WTC11 (cell line): ENCODE data around the gene PYGB.

Source experiments
- ETV6 ChIP-seq: sonication (generic); formaldehyde crosslinking; IDR thresholded peaks from 2 replicates; pipeline ENCODE4 v1.8.1; 2022; ENCODE audit warnings: mild to moderate bottlenecking, missing genetic modification reagents
- JAZF1 ChIP-seq: fragments of 250-450 bp; sonication (Bioruptor Pico); IDR thresholded peaks from 2 replicates; pipeline ENCODE4 v1.9.0; 2021; ENCODE audit warnings: moderate library complexity, mild to moderate bottlenecking, inconsistent platforms
- NR3C1 ChIP-seq: sonication (generic); formaldehyde crosslinking; conservative IDR thresholded peaks from 2 replicates; pipeline ENCODE4 v1.8.1; 2023; ENCODE audit warnings: low read depth, mild to moderate bottlenecking, missing genetic modification reagents
- TF ChIP-seq, protein P1 (sequence below): fragments of 200-600 bp; IDR thresholded peaks from 2 replicates; pipeline ENCODE4 v1.8.0; 2022; ENCODE audit warnings: antibody characterized with exemption
- TF ChIP-seq, protein P2 (sequence below): sonication (generic); formaldehyde crosslinking; IDR thresholded peaks from 2 replicates; pipeline ENCODE4 v1.8.0; 2023; ENCODE audit warnings: missing genetic modification reagents
- TF ChIP-seq, protein P3 (sequence below): fragments of 250-450 bp; sonication (Bioruptor Pico); IDR thresholded peaks from 2 replicates; pipeline ENCODE4 v1.9.0; 2021; ENCODE audit warnings: moderate library complexity, mild to moderate bottlenecking, inconsistent platforms, borderline replicate concordance
- TF ChIP-seq, protein P4 (sequence below): sonication (generic); formaldehyde crosslinking; conservative IDR thresholded peaks from 2 replicates; pipeline ENCODE4 v1.8.1; 2022; ENCODE audit warnings: mild to moderate bottlenecking, missing genetic modification reagents
- TF ChIP-seq, protein P5 (sequence below): sonication (generic); formaldehyde crosslinking; IDR thresholded peaks from 2 replicates; pipeline ENCODE4 v1.8.0; 2022; ENCODE audit warnings: mild to moderate bottlenecking, missing genetic modification reagents

DNA sequence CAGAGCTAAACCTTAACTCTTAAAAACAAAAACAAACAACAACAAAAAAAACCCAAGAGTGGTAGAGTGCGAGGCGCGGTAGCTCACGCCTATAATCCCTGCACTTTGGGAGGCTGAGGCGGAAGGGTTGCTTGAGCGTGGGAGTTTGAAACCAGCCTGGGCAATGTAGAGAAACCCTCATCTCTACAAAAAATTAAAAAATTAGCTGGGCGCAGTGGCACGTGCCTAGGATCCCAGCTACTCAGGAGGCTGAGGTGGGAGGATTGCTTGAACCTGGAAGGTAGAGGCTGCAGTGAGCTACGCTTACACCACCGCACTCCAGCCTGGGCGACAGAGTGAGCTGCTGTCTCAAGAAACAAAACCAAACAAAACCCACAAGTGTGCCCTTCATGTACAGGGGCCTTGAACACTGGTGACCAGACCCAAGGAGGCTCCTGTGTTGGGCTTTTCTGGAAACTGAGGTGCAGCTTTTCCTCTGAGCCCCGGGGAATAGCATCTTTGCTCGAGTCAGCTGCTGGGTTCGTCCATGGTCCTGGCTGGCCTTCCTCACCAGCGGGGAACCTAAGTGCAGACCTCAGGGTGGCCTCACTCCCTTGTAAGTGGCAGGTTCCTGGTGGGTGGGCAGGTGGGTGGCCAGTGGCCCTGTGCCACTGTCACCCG is 39.9 kb downstream of the PYGB start:
- TF ChIP-seq ETV6 (CRISPR knock-in tag) (no peak), NR3C1 (CRISPR knock-in tag) (no peak), JAZF1 (CRISPR knock-in tag) (no peak)
- TF ChIP-seq, protein P1, sequence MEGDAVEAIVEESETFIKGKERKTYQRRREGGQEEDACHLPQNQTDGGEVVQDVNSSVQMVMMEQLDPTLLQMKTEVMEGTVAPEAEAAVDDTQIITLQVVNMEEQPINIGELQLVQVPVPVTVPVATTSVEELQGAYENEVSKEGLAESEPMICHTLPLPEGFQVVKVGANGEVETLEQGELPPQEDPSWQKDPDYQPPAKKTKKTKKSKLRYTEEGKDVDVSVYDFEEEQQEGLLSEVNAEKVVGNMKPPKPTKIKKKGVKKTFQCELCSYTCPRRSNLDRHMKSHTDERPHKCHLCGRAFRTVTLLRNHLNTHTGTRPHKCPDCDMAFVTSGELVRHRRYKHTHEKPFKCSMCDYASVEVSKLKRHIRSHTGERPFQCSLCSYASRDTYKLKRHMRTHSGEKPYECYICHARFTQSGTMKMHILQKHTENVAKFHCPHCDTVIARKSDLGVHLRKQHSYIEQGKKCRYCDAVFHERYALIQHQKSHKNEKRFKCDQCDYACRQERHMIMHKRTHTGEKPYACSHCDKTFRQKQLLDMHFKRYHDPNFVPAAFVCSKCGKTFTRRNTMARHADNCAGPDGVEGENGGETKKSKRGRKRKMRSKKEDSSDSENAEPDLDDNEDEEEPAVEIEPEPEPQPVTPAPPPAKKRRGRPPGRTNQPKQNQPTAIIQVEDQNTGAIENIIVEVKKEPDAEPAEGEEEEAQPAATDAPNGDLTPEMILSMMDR, result no peak
- TF ChIP-seq, protein P2, sequence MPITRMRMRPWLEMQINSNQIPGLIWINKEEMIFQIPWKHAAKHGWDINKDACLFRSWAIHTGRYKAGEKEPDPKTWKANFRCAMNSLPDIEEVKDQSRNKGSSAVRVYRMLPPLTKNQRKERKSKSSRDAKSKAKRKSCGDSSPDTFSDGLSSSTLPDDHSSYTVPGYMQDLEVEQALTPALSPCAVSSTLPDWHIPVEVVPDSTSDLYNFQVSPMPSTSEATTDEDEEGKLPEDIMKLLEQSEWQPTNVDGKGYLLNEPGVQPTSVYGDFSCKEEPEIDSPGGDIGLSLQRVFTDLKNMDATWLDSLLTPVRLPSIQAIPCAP (CRISPR knock-in tag), result no peak
- TF ChIP-seq, protein P3, sequence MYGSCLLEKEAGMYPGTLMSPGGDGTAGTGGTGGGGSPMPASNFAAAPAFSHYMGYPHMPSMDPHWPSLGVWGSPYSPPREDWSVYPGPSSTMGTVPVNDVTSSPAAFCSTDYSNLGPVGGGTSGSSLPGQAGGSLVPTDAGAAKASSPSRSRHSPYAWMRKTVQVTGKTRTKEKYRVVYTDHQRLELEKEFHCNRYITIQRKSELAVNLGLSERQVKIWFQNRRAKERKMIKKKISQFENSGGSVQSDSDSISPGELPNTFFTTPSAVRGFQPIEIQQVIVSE, result no peak
- TF ChIP-seq, protein P4, sequence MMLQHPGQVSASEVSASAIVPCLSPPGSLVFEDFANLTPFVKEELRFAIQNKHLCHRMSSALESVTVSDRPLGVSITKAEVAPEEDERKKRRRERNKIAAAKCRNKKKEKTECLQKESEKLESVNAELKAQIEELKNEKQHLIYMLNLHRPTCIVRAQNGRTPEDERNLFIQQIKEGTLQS, result no peak
- TF ChIP-seq, protein P5, sequence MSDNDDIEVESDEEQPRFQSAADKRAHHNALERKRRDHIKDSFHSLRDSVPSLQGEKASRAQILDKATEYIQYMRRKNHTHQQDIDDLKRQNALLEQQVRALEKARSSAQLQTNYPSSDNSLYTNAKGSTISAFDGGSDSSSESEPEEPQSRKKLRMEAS (CRISPR knock-in tag), result no peak
